NCI-H128 (cell line): ENCODE results near the gene RORC.

Source experiments
- DNase-seq: peaks from one replicate; lab custom pipeline; 2025; ENCODE audit not compliant: unreplicated experiment; lab: John Stamatoyannopoulos, UW

Gene RORC

DNA sequence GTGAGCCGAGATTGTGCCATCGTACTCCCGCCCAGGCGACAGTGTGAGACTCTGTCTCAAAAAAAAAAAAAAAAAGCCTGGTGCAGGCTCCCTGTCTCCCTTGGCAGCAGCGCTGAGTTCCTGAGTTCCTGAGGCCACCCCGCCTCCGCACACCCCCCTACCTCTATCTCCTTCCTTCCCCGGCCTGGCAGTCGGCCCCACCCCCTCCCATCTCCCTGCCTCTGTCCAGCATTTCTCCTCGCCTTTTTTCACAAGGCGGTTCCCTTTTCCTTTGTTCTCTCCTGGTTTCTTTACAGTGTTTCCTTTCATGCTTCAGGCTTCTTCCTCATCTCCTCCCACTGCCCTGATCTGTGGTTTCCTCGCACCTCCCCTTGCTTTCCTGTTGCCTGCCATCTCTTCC, 2.7 kb downstream of the RORC start:
- DNase-seq = no peak

DNA sequence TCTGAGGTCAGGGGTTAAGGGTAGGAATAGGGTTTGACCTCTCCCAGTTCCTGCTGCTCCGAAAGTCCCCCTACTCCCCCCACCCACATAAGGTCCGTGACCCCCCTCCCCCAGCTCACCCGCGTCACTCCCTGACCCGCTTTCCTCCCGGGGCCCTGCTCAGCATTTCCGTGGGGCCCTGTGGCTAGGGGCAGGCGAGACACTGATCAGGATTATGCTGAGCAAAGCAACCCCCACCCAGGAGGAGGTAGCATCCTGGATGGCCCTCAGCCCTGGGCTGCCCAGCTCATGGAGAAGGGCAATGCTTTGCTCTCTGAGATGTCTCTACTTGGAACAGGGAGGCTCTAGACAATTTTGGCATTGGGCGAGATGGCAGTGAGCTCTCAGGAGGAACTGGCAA, 3.7 kb downstream of the RORC start:
- DNase-seq = no peak

DNA sequence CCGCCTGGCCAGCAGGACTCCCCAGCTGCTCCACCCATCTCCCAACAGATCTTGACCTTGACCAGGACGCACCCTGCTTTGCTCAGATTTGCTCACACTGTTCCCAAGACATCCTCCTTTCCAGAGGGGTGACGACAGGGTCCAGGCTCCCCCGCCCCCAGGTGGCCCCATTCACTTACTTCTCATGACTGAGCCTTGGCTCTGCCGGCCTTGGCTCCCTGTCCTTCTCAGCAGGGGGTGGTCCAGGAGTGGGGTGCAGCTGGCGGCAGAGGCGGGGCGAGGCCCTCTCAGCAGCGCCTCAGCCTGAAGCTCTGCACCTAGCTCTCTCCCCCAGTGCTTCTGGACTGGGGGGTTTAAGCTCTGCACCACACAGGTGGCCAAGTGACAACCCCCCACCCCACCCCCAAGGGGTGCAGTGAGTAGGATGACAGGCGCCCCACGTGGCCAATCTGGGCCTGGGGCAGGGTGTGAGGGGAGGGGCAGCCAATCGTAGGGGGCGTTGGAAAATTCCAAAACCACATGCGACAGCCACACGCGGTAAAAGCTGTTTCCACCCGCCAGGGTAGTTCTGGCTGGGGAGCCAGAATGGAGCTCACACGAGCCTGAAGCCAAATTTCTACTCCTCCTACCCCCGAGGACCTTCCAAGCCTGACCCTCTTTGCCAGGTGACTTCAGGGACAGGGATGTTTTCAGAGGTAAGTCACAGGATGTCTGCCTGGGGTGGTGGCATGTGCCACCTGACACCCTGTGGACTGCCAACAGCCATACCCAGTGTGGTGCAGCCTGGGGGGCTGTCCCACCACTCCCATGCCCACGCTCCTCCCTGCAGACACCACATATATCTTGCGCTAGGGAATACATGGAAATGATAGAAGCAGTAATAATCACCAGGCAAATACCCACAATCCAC, 5.6 kb downstream of the RORC start:
- no peak for DNase-seq

DNA sequence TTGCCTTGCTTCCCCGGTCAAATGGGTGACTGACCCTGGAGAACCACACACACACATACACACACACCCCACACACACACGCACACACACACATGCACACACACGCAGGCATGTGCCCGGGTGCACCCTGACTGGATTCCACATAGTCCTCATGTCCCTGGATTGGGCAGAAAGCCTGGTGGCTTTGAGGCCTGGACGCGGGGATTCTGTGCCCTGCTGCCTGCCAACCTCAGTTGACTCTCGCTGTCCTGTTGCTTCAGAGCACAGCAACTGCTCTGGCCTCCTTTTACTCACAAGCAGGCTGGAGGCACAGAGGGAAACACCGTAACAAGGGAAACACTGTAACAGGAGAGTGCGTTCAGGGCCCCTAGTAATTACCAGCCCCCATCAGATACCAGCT, 6.4 kb downstream of the RORC start:
- DNase-seq = no peak

DNA sequence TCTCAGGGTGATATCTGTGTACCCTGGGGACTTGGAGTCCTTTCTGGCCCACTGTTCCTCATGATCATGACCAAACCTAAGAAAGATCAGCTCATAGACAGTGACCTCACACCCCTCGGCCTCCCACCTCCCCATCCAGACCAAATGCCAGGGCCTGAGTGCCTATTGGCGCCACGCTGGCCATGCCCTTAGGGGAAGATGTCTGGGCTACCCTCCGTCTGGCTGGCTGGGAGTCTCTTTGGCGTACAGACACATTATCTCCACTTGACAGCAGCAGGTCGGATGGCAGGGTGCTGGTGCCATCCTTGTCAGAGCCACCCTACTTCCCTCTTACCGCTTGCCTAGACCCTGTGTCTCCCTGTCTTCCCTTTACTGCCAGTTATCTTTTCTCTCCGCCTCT, 8.4 kb downstream of the RORC start:
- DNase-seq = no peak

DNA sequence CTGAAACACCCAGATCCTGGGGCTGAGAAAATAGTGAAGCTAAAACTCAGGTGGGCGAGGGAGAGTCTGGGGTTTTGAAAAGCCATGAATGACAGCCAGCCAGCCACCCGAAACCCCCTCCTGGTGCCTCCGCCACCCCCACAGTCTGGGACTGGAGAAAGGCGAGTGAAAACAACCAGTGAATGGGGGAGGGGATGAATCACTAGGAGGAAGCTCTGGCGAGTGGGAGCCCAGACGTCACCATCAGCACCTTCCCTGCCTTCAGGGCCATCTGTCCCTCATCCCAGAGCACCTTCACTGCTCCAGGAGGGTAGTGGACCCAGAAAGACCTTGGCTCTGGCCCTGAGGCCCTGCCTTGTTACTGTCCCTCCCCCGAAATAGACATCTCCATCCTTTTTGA, 9.2 kb downstream of the RORC start:
- no peak for DNase-seq

DNA sequence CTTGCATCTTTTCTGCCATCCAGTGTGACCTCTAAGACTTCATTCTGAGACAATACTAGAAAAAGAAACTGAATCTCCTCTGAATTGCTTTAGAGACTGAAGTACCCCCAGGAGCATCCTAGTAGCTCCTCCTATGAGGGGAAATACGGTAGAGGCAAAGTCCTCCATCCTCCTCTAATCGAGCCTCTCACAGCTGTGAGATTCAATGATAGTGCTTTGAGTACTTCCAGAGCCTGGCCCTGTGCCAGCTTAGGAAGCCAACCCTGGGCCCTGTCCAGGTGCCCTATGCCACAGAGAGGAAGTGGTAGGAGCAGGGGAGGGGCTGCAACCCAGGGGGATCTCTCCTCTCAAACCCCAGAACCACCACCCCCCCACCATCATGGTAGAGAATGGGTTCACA, 10.7 kb downstream of the RORC start:
- DNase-seq = peak; percentile 65

DNA sequence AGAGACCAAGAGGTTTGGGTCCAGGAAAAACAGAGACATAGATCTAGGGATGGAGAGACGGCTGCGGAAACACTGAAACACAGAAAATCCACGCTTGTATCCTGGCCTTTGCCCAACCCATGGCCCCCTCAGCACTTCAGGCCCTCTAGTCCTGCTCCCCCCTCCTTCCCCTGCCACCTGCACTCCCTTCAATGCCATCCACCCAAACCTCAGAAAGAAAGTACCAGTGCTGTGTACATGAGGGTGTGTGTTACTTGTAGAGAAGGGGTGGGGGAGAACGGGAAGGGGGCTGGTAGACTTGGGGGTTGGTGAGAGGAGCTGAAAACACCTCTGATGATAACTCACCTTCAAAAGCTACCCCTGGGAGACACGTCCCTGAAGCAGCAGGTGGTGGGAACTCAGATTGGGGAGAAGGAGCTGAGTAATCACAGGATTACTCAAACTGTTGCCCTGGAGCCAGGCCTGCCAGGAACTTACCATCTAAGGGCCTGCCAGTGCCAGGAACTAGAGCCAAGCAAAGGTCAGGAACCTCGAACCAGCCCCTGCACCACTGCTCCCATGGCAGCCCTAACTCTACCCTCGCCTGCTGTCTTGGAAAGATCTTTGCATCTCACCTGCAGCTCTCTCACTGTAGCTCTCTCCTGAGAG, 11.5 kb downstream of the RORC start:
- no peak for DNase-seq

DNA sequence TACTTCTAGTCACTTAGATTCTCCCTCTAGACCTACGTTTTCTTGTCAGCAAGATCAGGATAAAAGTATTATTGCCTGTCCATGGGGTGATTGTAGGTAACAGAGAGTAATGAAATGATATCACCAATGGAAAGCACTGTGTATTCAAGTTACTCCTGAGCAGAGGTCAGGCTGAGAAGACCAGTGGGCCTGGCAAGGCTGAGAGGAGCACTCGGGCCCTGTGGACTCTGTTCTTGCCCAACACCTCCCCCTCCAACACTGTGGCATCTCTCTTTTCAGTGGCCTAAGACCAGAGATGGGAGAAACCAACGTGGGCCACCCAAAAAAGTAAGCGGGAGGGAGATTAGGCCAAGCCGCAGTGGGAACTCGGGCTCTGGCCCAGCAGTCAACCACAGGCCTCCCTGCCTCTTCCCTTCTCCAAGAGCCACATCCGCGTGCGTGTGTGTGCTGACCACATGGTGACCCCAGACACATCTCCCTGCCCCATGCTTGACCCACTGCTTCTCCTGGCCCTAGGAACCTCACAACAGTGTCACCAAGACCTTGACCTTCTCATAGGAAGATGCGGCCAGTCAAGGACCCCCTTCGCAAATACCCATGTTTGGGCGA, 12.3 kb downstream of the RORC start:
- no peak for DNase-seq

DNA sequence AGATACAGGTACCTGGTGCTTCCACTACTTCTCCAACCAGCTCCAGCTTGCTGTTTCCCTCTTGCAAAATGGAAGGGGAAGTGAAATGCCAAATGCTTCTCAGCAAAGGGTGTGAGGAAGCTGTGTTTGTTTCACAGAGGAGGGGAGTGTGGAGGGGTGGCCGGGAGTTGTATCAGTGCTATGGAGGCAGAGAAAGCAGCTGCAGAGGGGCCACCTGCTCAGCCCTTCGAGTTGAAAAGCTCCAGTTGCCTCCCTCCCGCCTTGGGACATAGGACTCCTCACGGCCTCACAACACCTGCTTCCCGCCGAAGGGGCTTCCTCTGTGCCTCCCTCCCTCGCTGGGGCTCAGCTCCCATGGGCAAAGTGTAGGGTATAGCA, 14.3 kb downstream of the RORC start:
- DNase-seq = no peak

DNA sequence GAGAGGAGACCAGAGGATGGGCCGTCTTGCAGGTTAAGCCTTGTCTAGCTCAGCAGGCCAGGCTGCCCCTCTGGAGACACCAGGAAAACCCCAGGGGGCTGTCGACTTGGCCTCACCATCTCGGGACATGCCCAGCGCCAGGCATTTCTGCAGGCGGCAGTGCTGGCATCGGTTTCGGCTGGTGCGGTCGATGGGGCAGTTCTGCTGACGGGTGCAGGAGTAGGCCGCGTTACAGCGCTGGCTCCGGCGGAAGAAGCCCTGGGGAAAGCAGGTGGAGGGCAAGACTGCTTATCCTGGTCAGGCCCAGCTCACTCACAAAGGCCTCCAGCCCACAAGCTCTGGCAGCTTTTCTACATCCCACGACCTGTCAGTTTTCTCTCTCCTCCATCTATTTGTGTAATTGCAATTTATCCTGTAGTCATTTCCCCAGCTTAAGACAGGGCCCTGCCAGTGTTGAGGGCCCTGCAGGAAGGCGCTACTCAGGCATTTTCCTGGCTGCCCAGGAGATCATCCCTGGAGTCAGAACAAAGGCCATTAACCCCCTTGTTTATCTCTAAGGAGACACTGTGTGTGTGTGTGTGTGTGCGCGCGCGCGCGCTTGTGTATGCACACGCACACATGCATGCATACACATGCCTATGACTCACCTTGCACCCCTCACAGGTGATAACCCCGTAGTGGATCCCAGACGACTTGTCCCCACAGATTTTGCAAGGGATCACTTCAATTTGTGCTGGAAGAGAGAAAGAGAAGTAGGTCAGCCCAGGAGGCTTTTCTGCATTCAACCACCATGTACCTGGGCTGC, 14.9 kb downstream of the RORC start:
- no peak for DNase-seq

DNA sequence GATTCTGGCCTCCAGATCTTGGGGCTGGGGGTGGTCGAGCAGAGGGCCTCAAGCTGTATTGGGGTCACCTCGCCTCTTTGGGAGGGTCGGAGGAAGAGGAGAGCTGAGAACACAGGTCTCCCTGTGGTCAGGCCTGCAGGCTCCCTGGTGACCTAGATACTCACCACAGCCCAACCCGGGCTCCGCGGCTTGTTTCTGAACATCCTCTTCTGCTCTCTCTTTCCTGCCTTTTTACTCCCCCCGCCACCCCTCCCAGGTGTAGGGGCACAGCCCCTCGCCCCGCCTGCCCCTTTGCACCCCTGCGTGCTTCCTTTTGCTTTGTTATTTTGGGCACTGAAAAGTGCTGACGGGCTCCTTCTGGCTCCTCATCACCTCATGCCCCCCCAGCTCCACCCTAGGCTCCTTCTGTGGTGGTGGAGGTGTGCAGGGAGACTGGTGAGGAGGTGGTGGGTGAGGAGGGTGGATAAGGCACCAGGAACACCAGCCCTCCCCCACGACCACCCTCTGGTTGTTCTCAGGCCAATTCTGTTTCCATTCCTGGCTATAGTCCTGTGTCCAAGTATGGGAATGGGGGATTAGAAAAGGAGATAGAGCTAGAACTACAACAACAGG, 15.8 kb downstream of the RORC start:
- no peak for DNase-seq

DNA sequence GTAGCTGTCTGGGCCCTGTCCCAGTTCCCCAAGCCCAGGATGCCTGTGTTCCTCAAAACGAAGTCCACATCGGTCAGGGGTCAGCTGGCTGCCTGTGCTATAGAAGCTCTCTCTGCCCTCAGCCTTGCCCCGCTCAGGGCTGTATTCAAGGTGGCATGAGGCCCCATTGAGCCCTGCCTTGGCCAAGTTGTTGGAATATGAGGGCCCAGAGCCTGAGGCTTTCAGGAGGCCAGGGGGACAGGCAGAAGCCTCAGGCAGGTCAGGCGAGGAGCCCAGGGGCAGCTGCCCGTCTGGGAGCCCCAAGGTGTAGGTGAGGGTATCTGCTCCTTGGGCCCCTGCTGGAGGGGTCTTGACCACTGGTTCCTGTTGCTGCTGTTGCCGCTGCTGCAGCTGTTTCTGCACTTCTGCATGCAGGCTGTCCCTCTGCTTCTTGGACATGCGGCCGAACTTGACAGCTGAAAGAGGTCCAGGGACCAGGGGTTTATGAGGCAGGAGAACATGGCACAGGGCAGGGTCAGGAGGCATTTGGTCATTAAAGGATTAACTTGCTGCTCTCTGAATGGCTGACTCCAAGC, 16.5 kb downstream of the RORC start:
- DNase-seq = no peak

DNA sequence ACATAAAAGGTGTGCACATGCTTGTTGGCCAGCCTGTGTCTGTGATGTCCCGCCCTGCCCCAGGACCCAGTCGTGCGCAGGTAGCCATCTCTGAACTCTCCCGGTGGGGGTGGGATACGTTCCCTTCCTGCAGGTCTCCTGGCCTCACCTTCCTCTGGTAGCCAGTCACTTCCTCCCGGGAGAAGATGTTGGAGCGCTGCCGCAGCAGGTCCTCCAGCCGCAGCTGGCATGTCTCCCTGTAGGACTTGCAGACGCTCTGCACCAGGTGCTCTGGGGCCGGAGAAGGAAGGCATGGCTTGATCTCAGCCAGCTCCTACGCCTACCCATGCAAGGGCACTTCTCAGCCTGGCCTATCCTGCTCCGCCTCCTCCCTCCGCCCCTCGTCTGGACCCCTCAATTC, 17.2 kb downstream of the RORC start:
- no peak for DNase-seq

DNA sequence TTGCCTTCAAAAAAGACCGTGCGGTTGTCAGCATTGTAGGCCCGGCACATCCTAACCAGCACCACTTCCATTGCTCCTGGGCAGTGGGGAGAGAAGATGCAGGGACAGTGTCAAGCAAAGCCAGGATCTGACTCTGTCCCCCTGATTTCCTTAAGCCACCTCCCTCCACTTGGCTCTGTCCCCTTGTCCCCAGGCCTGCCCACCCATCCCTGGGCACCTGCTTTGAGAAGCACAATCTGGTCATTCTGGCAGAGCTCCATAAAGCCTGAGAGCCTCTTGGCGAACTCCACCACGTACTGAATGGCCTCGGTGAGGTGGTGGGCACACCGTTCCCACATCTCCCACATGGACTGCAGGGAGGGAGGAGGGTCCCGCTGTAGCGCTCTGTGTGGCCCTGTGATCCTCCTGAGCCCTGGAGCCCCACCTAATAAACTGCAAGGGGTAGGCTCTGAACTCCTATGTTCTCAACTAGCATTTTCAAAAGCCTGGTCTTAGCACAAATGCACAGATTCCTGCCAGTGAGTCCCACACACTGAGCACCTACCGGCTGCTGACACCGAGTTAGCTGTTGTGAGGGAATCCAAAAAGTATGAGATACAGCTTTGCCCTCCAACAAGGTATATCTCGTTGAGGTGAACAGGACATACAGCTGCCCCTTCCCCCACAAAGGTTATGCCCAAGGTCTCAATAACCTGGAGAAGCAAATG, 18.2 kb downstream of the RORC start:
- no peak for DNase-seq

DNA sequence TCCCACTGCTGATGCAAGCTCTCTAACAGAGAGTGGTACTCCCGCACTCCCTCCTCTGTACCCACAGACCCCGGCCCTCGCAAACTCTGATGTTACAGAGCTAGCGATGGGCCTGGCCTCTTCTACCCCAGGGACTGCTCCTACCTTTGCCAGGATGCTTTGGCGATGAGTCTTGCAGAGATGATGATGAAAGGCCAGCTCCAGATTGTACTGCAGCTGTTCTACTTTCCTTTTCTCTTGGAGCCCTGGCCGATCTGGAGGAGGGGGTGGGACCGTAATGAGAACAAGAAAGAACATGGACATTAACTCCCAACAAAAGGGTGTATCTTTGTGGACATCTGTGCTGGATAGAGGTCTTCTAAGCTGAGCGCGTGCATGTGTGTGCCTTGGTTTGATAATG, 20.4 kb downstream of the RORC start:
- DNase-seq = no peak

DNA sequence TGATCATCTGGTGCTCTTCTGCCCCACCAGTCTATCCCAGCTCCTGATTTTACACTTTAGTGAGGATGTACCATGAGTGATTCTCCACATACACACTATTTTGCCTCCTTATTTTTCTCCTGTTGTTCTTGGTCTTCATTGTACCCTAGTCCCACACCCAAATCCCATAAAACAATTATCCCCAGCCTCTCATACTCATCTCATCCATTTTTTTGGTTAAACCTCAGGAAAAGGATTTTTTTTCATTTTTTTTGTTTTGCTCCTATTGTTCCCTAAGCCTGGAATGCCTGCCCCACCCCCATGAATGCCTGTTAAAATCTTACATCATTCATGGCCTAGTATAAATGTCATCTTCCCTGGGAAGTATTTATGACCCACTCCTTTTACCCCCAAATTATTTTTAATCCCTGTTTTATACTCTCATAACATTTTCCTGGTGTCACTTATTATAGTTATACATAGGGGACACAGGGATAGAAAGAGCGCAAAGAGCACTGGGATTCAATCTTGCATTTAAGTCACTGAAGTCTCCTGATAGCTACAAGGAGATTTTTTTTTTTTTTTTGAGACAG, 21.5 kb downstream of the RORC start:
- DNase-seq = no peak

DNA sequence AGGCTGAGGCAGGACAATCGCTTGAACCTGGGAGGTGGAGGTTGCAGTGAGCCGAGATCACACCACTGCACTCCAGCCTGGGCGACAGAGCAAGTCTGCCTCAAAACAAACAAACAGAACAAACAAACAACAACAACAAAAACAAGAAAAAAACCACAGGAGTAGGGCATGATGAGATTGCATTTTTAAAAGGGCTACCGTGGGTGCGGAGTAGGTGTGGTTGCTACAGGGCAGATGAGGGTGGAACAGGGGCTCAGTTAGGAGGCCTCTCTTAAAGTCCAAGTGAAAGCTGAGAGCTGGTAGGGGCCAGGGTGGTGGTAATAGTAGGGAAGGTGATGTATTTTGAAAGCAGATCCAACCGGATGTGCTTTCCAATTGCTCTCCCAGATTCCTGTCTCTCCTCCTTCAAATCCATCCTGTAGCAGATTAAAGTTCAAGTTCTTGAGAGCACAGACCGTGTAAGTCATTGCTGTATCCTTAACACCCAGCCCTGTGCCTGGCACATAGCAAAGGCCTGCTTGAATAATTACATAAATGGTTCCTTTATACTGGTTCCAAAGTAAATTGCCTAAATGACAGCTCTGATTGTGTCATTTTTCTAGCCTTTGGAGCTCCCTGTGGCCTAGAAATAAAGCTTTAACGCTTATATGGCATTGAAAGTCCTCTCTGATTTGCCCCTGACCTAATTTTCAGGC, 22.2 kb downstream of the RORC start:
- no peak for DNase-seq

DNA sequence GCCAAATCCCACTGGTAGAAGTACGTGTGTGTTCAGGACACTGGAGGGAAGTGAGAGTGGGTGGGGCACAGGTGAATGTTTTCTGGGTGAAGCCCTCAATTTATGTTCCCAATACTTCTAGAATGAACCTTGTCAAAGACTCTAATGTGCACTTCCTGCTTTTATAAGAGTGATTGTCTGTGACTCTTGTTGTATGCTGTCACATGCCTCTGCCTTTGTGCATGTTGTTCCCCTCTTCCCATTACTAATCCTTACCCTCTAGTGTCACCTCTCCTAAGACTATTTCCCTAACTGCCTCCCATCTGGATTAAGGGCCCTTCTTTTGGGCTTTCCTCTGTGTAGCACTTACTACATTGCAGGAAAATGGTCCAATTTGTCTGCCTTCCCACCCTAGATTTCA, 23.8 kb downstream of the RORC start:
- DNase-seq = no peak
